ENCODE data around the gene LRRC57.

The LRRC57 gene

GRCh38 chr15:42548249-42549031 is at the start of gene LRRC57, which contains the start of gene HAUS2:
Gene LRRC57 (minus strand): TSS chr15:42548793. CDS start chr15:42548434, 359 bp downstream.
Gene HAUS2 (plus strand): TSS chr15:42548838. CDS start chr15:42548873, 35 bp downstream.
- H3K27ac ChIP-seq (ENCODE audit: low read depth in 2 of 2, low read length in 2 of 2) = peak within 1 kb of the TSS; percentile 90 to 92
- H3K36me3 ChIP-seq (ENCODE audit: control insufficient read depth in 2 of 2, insufficient read depth in 2 of 2, low read length in 2 of 2) = peaks cover 14 to 15% of the 10 kb centered on the region in 2 donors
- H3K27me3 ChIP-seq (ENCODE audit: control insufficient read depth in 2 of 2, insufficient read depth in 2 of 2, low read length in 2 of 2) = no peaks in the 10 kb centered on the region
- peak within 1 kb of the TSS; percentile 92 to 99 for H3K9ac ChIP-seq (ENCODE audit: low read depth in 1 of 2, low read length in 2 of 2)
- peaks cover 12% of the 10 kb centered on the region in 2 donors for H3K4me1 ChIP-seq (ENCODE audit: control insufficient read depth in 2 of 2, insufficient read depth in 2 of 2, low read length in 2 of 2)
- H3K9me3 ChIP-seq (ENCODE audit: control insufficient read depth in 2 of 2, low read length in 2 of 2) = no peaks in the 10 kb centered on the region
- H3K4me3 ChIP-seq (ENCODE audit: low read length in 2 of 2) = peak within 1 kb of the TSS; percentile 91 to 99

- Histone ChIP-seq H3K4me1 (ENCODE audit: control insufficient read depth in 2 of 2, insufficient read depth in 2 of 2, low read length in 2 of 2) (peaks cover 0 to 10% of the 10 kb centered on the region in 2 donors), H3K27ac (ENCODE audit: low read depth in 2 of 2, low read length in 2 of 2) (peak overlapping the region; percentile 2 to 13)
Measured at GRCh38 chr15:42595626-42596240, 47.1 kb upstream of the LRRC57 start.

GRCh38 chr15:42594095-42594494 is 45.5 kb upstream of the LRRC57 start:
- no peaks in the 10 kb centered on the region for H3K27me3 ChIP-seq (ENCODE audit: control insufficient read depth in 2 of 2, insufficient read depth in 2 of 2, low read length in 2 of 2)
- no peak overlapping the region for H3K9ac ChIP-seq (ENCODE audit: low read depth in 1 of 2, low read length in 2 of 2)
- H3K4me3 ChIP-seq (ENCODE audit: low read length in 2 of 2) = no peak overlapping the region
- peaks cover 0 to 10% of the 10 kb centered on the region in 2 donors for H3K4me1 ChIP-seq (ENCODE audit: control insufficient read depth in 2 of 2, insufficient read depth in 2 of 2, low read length in 2 of 2)
- H3K9me3 ChIP-seq (ENCODE audit: control insufficient read depth in 2 of 2, low read length in 2 of 2) = no peaks in the 10 kb centered on the region
- H3K27ac ChIP-seq (ENCODE audit: low read depth in 2 of 2, low read length in 2 of 2) = peak overlapping the region in 1 of 2 donors; percentile 25
- no peaks in the 10 kb centered on the region for H3K36me3 ChIP-seq (ENCODE audit: control insufficient read depth in 2 of 2, insufficient read depth in 2 of 2, low read length in 2 of 2)

More at GRCh38 chr15:42595626-42596240, 47.1 kb upstream of the LRRC57 start:
- no peaks in the 10 kb centered on the region for H3K36me3 ChIP-seq (ENCODE audit: control insufficient read depth in 2 of 2, insufficient read depth in 2 of 2, low read length in 2 of 2)
- H3K9me3 ChIP-seq (ENCODE audit: control insufficient read depth in 2 of 2, low read length in 2 of 2) = no peaks in the 10 kb centered on the region
- no peaks in the 10 kb centered on the region for H3K27me3 ChIP-seq (ENCODE audit: control insufficient read depth in 2 of 2, insufficient read depth in 2 of 2, low read length in 2 of 2)
- H3K9ac ChIP-seq (ENCODE audit: low read depth in 1 of 2, low read length in 2 of 2) = peak overlapping the region in 1 of 2 donors; percentile 36
- H3K4me3 ChIP-seq (ENCODE audit: low read length in 2 of 2) = peak overlapping the region in 1 of 2 donors; percentile 7

DNA sequence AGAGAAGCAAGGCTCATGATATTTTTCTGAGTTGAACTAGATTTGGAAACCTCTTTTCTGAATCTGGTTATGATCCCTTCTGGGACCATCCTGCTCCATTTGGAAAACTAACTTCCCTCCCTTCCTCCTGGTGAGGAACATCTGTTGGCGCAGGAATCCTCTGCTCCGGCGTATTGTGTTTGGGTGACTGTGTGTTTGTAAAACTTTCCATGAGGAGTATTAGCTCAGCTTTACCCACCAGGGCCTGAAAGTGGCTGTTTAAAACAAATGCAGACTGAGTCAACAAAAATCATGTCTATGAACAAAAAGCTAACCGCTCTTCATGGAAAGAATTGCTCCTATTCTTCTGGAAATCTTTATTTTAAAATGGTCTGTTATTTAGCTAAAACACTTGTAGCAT is 44.5 kb upstream of the LRRC57 start:
- Histone ChIP-seq H3K9me3 (ENCODE audit: control insufficient read depth in 2 of 2, low read length in 2 of 2) (no peaks in the 10 kb centered on the region), H3K36me3 (ENCODE audit: control insufficient read depth in 2 of 2, insufficient read depth in 2 of 2, low read length in 2 of 2) (no peaks in the 10 kb centered on the region), H3K4me1 (ENCODE audit: control insufficient read depth in 2 of 2, insufficient read depth in 2 of 2, low read length in 2 of 2) (peaks cover 0 to 10% of the 10 kb centered on the region in 2 donors), H3K27ac (ENCODE audit: low read depth in 2 of 2, low read length in 2 of 2) (peak overlapping the region; percentile 49 to 58), H3K4me3 (ENCODE audit: low read length in 2 of 2) (no peak overlapping the region), H3K27me3 (ENCODE audit: control insufficient read depth in 2 of 2, insufficient read depth in 2 of 2, low read length in 2 of 2) (no peaks in the 10 kb centered on the region), H3K9ac (ENCODE audit: low read depth in 1 of 2, low read length in 2 of 2) (no peak overlapping the region)

GRCh38 chr15:42592716-42593115 is 44.1 kb upstream of the LRRC57 start:
- H3K9ac ChIP-seq (ENCODE audit: low read depth in 1 of 2, low read length in 2 of 2) = no peak overlapping the region
- no peaks in the 10 kb centered on the region for H3K36me3 ChIP-seq (ENCODE audit: control insufficient read depth in 2 of 2, insufficient read depth in 2 of 2, low read length in 2 of 2)
- H3K4me1 ChIP-seq (ENCODE audit: control insufficient read depth in 2 of 2, insufficient read depth in 2 of 2, low read length in 2 of 2) = peaks cover 0 to 10% of the 10 kb centered on the region in 2 donors
- H3K4me3 ChIP-seq (ENCODE audit: low read length in 2 of 2) = no peak overlapping the region
- H3K9me3 ChIP-seq (ENCODE audit: control insufficient read depth in 2 of 2, low read length in 2 of 2) = no peaks in the 10 kb centered on the region
- peak overlapping the region; percentile 49 to 58 for H3K27ac ChIP-seq (ENCODE audit: low read depth in 2 of 2, low read length in 2 of 2)
- no peaks in the 10 kb centered on the region for H3K27me3 ChIP-seq (ENCODE audit: control insufficient read depth in 2 of 2, insufficient read depth in 2 of 2, low read length in 2 of 2)

GRCh38 chr15:42591238-42591934 is 42.8 kb upstream of the LRRC57 start:
- H3K4me3 ChIP-seq (ENCODE audit: low read length in 2 of 2) = no peak overlapping the region
- no peak overlapping the region for H3K27ac ChIP-seq (ENCODE audit: low read depth in 2 of 2, low read length in 2 of 2)
- H3K36me3 ChIP-seq (ENCODE audit: control insufficient read depth in 2 of 2, insufficient read depth in 2 of 2, low read length in 2 of 2) = no peaks in the 10 kb centered on the region
- no peaks in the 10 kb centered on the region for H3K27me3 ChIP-seq (ENCODE audit: control insufficient read depth in 2 of 2, insufficient read depth in 2 of 2, low read length in 2 of 2)
- H3K4me1 ChIP-seq (ENCODE audit: control insufficient read depth in 2 of 2, insufficient read depth in 2 of 2, low read length in 2 of 2) = peaks cover 0 to 10% of the 10 kb centered on the region in 2 donors
- no peaks in the 10 kb centered on the region for H3K9me3 ChIP-seq (ENCODE audit: control insufficient read depth in 2 of 2, low read length in 2 of 2)
- no peak overlapping the region for H3K9ac ChIP-seq (ENCODE audit: low read depth in 1 of 2, low read length in 2 of 2)

DNA sequence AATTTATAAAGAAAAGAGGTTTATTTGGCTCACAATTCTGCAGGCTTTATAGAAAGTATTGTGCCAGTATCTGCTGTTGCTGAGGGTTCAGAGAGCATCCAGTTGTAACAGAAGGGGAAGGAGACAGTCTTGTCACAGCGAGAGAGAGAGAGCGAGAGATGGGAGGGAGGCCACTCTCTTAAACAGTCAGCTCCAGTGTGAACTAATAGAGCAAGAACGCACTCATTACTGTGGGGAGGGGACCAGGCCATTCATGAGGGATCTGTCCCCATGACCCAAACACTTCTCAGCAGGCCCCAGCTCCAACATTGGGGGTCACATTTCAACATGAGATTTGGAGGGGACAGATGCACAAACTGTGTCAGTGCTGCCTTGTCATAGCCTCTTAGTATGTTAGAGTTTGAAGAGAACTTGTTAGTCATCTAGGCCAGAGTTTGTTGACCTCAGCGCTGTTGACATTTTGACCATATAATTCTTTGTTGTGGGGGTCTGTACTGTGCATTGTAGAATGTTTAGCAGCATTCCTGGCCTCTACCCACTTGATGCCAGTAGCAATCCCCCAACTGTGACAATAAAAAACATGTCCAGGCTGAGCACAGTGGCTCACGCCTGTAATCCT is 42.1 kb upstream of the LRRC57 start:
- Histone ChIP-seq H3K9me3 (ENCODE audit: control insufficient read depth in 2 of 2, low read length in 2 of 2) (no peaks in the 10 kb centered on the region), H3K27me3 (ENCODE audit: control insufficient read depth in 2 of 2, insufficient read depth in 2 of 2, low read length in 2 of 2) (no peaks in the 10 kb centered on the region), H3K4me1 (ENCODE audit: control insufficient read depth in 2 of 2, insufficient read depth in 2 of 2, low read length in 2 of 2) (peaks cover 0 to 10% of the 10 kb centered on the region in 2 donors), H3K9ac (ENCODE audit: low read depth in 1 of 2, low read length in 2 of 2) (no peak overlapping the region), H3K36me3 (ENCODE audit: control insufficient read depth in 2 of 2, insufficient read depth in 2 of 2, low read length in 2 of 2) (no peaks in the 10 kb centered on the region), H3K4me3 (ENCODE audit: low read length in 2 of 2) (no peak overlapping the region), H3K27ac (ENCODE audit: low read depth in 2 of 2, low read length in 2 of 2) (no peak overlapping the region)

GRCh38 chr15:42584031-42584765 is 35.6 kb upstream of the LRRC57 start:
- Histone ChIP-seq H3K27me3 (ENCODE audit: control insufficient read depth in 2 of 2, insufficient read depth in 2 of 2, low read length in 2 of 2) (peaks cover 0 to 3% of the 10 kb centered on the region in 2 donors), H3K4me1 (ENCODE audit: control insufficient read depth in 2 of 2, insufficient read depth in 2 of 2, low read length in 2 of 2) (peaks cover 6 to 10% of the 10 kb centered on the region in 2 donors), H3K4me3 (ENCODE audit: low read length in 2 of 2) (no peak overlapping the region), H3K27ac (ENCODE audit: low read depth in 2 of 2, low read length in 2 of 2) (peak overlapping the region in 1 of 2 donors; percentile 13), H3K9ac (ENCODE audit: low read depth in 1 of 2, low read length in 2 of 2) (no peak overlapping the region), H3K36me3 (ENCODE audit: control insufficient read depth in 2 of 2, insufficient read depth in 2 of 2, low read length in 2 of 2) (no peaks in the 10 kb centered on the region), H3K9me3 (ENCODE audit: control insufficient read depth in 2 of 2, low read length in 2 of 2) (no peaks in the 10 kb centered on the region)

- no peaks in the 10 kb centered on the region for H3K9me3 ChIP-seq (ENCODE audit: control insufficient read depth in 2 of 2, low read length in 2 of 2)
- no peaks in the 10 kb centered on the region for H3K36me3 ChIP-seq (ENCODE audit: control insufficient read depth in 2 of 2, insufficient read depth in 2 of 2, low read length in 2 of 2)
- peaks cover 6 to 10% of the 10 kb centered on the region in 2 donors for H3K4me1 ChIP-seq (ENCODE audit: control insufficient read depth in 2 of 2, insufficient read depth in 2 of 2, low read length in 2 of 2)
- peaks cover 0 to 3% of the 10 kb centered on the region in 2 donors for H3K27me3 ChIP-seq (ENCODE audit: control insufficient read depth in 2 of 2, insufficient read depth in 2 of 2, low read length in 2 of 2)
- no peak overlapping the region for H3K4me3 ChIP-seq (ENCODE audit: low read length in 2 of 2)
- no peak overlapping the region for H3K9ac ChIP-seq (ENCODE audit: low read depth in 1 of 2, low read length in 2 of 2)
- H3K27ac ChIP-seq (ENCODE audit: low read depth in 2 of 2, low read length in 2 of 2) = peak overlapping the region in 1 of 2 donors; percentile 5
Measured at GRCh38 chr15:42582569-42583375, 34.2 kb upstream of the LRRC57 start.

Measured in mucosa of rectum (tissue), 2 donors.